DMS53 treated with DMSO at 0.1 percent for 48 hours (cell line): Measurements from ENCODE around the gene GNG11.

Experiments
- DNase-seq: peaks from one replicate; lab custom pipeline; 2025; ENCODE audit not compliant: unreplicated experiment; lab: John Stamatoyannopoulos, UW

Gene GNG11

DNA sequence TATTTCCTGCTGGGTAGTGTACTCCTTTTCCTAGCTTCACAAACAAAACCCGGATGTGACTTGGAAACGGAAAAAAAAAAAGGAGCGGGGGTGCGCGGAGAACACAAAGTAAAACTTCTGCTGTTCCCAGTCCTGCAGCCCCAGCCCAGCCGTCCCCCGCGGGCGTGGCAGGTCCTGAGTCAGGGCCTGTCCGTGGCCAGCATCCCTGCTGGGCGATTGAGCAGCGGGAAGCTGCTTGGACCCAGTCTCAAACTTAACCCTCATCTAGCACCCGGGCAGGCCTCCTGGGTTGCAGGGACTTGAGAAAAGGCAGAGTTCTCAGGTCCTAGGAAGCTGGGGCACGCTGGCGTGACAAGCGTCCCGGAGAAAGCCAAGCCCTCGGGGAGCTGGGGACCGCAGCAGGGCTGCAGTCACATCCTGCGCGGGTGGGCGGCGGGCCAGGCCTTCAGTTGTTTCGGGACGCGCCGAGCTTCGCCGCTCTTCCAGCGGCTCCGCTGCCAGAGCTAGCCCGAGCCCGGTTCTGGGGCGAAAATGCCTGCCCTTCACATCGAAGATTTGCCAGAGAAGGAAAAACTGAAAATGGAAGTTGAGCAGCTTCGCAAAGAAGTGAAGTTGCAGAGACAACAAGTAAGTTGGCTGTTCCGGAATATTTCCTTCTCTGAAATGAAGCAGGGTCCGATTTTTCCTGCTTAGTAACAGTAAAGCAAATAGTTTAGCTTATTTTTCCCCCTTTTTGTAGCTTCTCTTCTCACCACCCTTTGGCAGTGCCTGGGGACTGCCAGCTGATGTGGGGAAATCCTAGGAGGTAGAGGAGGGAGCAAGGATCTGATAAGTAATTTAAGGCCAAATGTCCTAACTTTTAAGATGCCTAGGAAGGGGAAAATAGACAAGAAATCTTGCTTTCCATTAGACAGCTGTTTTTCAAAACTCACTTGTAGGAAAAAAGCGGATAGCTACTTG lies at the start of gene GNG11:
Gene GNG11 (plus strand): TSS at position 129 of the 960 bp plus-strand sequence. CDS start 403 bp downstream, at position 532.
- DNase-seq: peak; percentile 66

DNA sequence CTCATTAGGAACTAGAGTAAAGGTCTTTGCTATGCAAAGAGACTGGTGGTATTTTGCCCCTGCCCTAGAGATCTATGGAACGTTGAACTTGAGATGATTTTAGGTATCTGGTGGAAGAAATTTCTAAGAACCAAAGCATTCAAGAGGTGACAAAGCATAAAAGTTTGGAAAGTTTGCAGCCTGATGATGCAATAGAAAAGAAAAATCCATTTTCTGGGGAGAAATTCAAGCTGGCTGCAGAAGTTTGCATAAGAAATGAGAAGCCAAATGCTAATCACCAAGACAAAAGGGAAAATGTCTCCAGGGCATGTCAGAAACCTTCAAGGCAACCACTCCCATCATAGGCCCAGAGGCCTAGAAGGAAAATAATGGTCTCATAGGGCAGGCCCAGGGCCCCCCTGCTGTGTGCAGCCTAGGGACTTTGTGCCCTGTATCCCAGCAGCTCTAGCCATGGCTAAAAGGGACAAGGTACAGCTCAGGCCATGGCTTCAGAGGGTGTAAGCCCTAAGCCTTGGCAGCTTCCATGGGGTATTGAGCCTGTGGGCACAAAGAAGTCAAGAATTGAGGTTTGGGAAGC lies 47.4 kb upstream of the GNG11 start:
- no peak for DNase-seq

DNA sequence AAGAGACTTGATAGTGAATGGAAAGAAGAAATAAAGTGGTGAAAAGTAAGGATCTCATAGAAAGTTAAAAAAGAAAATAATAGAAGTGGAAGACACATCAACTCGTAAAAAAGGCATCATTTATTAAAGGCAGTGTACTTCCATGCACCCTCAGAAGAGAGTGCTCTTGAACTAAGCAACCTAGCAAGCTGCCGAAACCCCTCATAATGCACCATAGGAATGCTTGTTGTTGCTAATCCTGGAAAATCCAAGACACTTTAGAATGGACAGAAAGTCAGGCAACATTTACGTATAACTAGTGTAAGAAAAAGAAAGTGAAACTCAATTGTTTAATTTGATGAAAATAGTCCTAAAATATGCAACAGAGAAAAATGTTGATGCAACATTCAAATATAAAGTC lies 43.8 kb upstream of the GNG11 start:
- no peak for DNase-seq

DNA sequence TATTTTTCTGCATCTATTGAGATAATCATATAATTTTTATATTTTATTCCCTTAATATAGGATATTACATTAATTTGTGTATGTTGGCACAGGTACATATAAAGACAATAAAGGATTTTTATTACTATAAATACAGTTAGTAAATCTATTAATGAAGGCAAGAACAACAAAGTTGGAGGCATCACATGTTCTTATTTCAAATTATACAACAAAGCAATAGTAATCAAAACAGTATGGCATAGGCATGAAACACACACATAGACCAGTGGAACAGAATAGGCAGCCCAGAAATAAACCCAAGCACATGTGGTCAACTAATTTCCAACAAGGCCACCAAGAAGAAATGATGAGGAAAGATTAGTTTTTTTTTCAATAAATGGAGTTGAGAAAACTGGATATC lies 42.2 kb upstream of the GNG11 start:
- no peak for DNase-seq

DNA sequence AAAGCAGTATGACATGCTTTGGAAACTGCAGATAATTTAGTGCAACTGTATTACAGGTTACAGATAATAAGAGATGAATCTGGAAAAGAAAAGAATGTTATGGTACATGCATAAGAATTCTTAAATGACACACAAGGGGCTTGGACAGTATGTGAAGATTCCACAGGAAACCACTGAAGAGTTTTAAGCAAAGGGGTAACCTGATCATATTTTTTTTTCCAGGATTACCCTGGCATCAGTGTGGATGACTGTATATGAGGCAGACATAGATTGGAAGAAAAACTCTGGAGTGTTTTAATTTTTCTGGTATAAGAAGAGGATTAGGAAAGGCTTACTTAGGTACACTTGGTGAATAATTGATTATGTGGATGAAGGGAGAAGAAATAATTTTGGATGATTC lies 39.1 kb upstream of the GNG11 start:
- no peak for DNase-seq

DNA sequence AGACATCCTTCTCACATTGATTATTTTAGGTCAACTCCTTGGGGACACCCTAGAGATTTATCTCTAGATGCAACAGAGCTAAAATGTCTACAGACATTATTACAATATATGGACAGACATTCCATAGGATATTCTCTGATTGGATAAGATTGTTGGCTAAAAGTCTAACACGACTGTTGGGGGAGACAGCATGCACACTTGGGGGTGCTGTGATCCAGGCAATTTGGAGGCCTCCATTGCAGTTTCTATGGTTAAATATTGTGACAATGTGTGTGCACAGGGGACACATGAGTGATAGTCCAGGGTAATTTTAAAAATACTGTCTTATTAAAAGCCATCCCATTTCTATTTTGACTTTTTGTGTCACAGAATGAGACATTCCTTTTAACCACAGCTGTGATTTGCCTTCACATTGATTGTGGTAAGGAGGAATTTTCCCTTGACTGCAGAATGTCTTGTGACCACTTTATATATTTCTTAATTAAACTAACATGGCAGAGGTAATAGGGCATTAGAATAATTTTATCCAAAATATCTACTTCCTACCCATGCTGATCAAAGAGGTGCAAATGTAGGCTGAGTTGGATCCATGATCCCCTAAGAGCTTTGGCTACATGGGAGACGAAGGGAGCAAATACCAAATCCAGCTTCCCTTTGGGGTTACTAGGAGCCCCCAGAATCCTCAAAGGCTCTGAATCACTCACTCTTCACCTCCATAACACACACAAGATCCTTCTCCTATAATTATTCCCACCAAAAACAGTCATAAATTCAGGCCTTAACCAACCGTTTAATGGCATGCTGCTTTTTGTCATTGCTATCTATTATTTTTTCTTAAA lies 38.2 kb upstream of the GNG11 start:
- DNase-seq: no peak

DNA sequence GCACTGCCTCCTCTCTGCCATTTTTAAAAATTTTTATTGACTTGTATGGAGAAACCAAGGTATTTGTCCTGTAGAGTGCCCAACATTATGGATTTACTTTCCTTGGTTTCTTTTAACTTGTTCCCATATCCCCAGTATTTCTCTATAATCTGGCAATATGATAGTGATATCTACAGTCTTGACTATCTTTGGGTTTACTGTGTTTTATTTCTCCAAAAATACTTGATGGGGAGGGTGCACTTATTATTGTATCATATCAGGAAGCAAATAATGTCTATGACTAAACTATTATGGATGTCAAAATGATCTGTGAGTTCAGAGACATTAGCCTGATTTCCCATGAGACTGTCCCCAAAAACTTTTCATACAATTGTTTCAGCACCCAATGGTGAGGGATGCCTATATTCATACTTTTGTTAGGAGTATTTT lies 37.6 kb upstream of the GNG11 start:
- no peak for DNase-seq

DNA sequence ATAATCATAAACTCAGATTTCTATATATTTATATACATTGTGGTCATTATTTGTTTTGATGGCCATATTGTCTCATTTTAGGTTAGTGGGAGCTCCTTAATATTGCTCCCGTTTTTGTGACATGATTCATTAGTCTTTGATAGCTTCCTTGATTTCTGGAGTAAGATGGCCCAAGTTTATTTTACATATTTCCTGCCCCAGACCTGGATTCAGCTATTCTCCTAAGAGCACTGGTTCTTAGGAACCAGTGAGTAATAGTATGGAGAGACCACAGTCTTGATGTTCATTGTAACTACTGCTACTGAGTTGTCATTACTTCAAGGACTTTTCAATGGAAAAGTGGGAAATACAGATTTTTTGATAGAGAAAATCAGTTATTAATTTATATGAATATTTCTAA lies 37.0 kb upstream of the GNG11 start:
- DNase-seq: no peak

DNA sequence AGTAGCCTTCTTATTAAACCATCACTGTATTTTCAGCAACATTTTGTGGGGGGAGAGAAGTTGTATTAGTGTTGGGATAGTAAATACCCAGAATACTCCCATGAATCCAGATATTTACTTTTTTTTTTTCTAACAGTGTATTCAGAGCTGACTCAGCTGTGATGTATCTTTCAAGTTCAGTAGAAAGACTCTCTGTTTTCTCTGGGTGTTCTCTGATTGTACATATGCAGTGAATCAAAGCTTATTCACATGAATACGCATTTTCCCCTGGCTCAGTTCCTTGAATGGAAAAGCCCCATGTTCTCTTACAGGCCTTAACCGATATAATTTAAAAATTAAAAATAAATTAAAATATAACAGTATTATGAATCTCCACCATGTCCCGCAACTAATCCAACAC lies 32.3 kb upstream of the GNG11 start:
- no peak for DNase-seq

DNA sequence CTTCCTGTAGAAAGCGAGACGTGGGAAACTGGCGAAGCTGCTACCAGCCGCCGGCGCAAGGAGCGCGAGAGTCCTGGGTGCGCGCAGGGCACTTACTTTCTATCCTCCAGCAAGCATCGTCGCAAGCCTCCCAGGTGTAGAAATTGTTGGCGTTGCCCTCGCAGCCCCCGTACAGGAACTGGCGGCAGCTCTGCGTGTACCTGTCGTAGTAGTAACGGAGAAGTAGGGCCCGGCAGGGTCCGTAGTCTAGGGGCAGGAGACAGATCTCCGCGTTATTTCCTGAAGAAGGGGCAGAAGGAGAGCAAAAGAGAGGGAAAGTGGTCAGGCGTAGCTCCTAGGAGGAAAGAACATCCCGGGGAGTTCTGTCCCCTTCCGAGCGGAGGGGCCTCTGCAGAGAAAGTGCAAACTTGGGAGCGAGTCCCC lies 31.5 kb upstream of the GNG11 start:
- peak; percentile 48 for DNase-seq

DNA sequence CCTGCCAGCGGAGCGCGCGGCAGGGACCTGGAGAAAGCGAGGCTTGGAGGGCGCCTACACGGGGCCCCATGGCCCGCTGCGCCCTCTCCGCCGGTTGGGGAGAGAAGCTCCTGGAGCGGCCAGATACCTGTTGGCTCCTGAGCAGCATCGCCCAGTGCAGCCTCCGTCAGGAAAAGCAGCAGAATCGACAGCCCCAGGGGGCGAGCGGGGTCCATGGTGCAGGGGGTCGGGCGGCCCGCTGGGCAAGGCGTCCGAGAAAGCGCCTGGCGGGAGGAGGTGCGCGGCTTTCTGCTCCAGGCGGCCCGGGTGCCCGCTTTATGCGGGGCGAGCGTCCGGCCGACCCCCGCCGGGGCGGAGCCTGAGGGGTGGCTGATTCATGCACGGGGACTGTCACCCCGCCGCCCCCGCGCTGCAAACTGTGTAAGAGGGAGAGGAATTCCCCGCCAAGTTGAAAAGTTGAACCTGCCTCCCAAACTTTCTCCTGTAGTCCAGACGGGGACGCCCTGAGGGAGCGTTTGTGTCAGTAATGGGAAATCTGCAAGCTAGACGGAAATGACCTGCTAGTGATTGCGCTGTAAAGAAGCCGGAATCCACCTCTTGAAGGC lies 31.0 kb upstream of the GNG11 start, which contains the start of gene TFPI2:
Gene TFPI2 (minus strand): TSS at position 290 of the 605 bp plus-strand sequence. CDS start 75 bp downstream, at position 215.
- DNase-seq: peak; percentile 40

DNA sequence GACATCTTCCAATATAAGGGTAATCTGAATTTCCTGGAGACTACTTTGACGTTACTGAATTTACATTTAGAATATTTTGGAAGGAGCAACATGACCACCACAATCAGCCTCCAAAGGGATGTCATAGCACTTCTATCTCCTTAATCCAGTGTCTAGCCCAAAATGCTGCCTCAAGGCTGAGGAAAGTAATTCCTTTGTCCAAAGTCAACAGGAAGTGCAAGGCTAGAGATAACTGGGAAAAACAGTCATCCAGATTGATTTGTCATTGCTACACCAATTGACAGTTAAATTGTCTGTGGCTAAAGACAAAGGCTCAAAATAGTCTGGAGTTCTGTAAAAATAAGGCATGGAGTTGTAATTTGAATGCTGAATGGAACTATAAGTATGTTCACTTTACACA lies 27.1 kb upstream of the GNG11 start:
- DNase-seq: no peak

DNA sequence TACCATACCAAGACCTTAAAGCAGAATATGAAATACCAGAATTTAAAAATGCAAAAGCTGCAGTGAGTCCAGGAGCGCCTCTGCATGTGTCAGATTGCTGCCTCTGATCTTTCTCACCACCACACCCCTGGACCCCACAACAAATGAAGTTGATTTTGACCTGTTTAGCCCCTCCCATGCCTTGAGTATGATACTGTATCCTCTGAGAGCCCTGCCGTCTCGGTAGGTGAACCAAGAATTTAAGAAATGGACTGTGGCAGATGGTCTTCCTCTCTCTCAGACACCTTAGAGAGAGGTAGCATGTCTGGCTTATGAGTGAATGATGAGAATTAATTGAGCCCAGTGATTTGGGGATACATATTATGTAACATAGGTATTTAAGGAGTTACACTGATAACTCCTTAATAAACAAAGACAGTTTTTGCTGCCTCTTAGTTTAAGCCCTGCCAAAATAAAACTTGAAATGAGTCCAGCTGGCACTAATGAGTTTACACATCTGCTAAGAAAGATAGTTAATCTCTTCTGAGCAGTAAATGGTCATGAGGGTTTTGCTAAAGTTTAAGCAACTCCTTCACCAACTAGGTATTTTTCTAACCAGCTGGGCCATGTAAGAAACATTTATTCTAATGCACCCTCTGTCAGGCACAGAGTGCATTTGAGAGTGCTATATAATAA lies 26.4 kb upstream of the GNG11 start:
- DNase-seq: no peak

DNA sequence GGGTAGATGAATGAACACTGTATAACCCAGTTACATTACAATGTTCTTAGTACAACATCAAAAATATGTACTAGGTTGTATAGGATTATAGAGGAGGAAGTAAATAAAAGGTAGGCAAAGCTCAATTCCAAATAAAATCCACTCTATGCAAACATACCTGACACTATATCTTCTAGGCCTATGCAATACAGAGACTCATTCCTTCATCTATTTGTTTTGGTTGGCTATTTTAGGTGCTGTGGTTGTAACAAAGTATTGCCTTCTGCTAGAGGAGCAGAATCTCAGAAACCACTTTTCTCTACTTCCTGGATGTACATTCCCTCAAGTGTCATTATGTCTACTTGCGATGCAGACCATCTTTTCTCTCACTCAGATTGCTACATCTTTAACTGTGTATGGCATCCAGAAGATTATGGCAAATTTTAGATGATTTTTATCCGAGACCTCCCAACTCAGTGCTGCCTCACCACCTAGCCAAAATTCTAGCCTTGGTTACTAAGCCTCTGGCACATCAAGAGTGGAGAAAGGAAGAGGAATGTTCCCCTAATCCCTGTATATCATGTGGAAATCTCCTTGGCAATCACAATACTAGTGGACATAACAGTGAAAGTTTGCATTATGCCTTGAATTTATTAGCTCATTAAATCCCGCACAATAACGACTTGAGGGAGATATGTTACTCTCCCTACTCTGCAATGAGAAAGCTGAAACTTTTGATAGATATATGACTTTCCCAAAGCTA lies 25.5 kb upstream of the GNG11 start:
- no peak for DNase-seq

DNA sequence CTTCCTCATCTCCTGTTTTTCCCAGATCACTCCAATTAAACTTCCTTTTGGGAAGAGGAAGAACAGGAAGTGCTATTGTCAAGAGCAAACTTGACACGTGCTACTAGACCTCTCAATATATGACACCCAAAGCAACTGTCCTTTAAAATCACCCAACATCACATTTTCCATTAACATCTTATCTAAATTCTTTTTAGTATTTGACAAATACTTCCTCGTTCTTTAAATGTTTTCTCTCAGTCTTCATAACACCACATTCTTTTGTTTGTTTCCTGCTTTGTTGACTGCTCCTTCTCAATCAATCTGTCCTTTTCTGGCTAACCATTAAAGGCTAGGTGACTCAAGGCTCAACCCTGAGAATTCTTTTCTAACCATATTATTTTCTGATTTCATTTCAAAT lies 23.9 kb upstream of the GNG11 start:
- no peak for DNase-seq

DNA sequence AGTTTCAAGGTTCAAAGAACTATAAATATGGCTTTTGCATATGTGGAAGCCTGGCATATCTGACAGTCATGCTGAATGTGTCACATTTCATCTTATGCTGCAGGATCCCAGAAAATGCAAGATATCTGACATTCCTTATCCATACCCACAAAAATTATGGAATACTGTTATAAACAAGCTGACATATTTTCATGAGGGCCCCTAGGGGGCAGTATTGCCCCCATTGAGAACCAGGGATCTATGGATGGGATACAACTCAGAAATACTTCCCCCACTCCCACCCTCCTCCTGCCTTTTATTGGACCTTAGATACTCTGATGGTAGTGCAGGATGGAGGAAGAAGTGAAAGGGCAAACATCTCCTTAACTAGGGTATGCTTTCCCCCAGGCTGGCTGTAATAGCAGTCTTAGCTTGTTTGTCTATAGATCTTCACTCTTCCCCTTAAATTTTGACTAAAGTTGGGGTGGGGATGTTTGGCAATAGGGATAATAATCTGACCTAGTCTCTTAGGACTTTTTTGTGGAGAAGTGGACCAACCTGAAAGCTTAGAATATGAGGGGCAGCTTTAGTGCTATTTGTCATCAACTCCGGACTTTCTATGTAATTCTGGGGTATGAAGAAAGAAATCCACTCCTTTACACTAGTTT lies 18.6 kb upstream of the GNG11 start:
- DNase-seq: peak; percentile 32

DNA sequence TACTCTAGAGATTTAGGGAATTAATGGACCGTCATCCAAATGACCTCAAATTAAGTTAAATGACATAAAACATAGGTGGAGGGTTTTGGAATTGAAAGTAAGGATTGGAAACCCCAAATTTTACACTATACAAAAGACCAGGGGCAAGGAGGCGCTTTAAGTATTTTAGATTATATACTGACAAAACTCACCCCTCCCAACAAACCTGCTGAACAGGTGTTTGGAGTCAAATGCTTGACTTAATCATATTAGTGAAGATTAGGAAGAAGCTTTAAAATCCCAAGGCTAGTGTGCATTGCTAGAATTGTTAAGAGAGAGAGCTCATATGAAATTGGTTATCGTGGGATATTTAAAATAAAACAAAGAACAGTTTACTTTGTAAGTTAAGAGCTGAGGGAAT lies 15.3 kb upstream of the GNG11 start, which contains the start of gene GNGT1:
Gene GNGT1 (plus strand): TSS at position 301 of the 400 bp plus-strand sequence. CDS start 180 bp downstream, outside the sequence.
- no peak for DNase-seq

DNA sequence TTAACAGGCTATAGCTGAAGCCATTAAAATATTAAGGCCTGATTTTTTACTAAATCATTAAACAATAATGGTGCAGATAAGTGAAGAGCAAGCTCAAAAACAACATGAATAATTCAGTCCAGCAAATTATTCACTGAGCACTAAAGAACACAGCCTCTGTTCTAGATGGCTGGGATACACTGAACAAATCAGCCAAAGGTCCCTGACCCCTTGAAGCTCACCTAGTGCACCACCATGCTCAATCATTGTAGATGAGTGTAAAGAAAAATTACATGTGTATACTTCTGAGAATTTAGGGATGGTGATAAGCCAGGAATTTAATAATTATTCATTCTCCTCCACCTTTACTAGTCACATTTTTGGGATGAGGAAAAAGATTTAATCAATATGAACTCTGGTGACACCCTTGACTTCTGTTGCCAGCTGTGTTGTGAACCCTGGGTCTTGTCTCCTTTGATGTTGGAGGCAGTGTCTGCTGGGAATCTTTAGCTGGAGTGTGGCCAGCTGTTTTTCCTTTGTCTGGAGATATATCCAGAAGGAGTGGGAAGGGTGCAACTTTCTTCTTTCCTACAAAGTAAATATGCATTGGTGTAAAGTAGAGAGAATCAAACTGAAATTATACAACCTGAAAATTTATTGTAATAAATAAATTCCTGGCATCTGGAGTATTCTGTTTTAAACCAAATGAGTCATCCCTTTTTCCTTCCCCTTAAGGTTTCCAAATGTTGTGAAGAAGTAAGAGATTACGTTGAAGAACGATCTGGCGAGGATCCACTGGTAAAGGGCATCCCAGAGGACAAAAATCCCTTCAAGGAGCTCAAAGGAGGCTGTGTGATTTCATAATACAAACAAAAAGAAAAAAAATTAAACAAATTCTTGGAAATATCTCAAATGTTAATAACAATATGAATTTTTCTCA lies 11.2 kb upstream of the GNG11 start:
- no peak for DNase-seq
